ENCODE results near the gene GAS2L1.
"Not testable (repeated sequence)": the region's sequence is repeated elsewhere in the genome, so short reads cannot be mapped to it uniquely, and the experiment has no call there.

The GAS2L1 gene

GRCh38 chr22:29343313-29343805, 36.9 kb downstream of the GAS2L1 start:
- Histone ChIP-seq H3K27me3 (no peaks in the 10 kb centered on the region), H3K36me3 (peaks cover 98% of the 10 kb centered on the region), H3K9me3 (no peaks in the 10 kb centered on the region), H3K4me1 (ENCODE audit: control insufficient read depth in 1 of 2, insufficient read depth in 1 of 2, low read depth in 1 of 2, low read length in 1 of 2) (peaks cover 0 to 9% of the 10 kb centered on the region in 2 experiments), H3K27ac (no peak overlapping the region), H3K4me3 (ENCODE audit: low read depth in 1 of 2, low read length in 1 of 2) (no peak overlapping the region)
- TF ChIP-seq CTCF (IDR thresholded peaks at IDR 0.05), result no peak

- no peaks in the 10 kb centered on the region for H3K9me3 ChIP-seq
- H3K36me3 ChIP-seq, result peaks cover 98% of the 10 kb centered on the region
- H3K4me1 ChIP-seq (ENCODE audit: control insufficient read depth in 1 of 2, insufficient read depth in 1 of 2, low read depth in 1 of 2, low read length in 1 of 2), result peaks cover 0 to 9% of the 10 kb centered on the region in 2 experiments
- no peak for TF ChIP-seq CTCF (IDR thresholded peaks at IDR 0.05)
- H3K27me3 ChIP-seq, result no peaks in the 10 kb centered on the region
- no peak overlapping the region for H3K4me3 ChIP-seq (ENCODE audit: low read depth in 1 of 2, low read length in 1 of 2)
- H3K27ac ChIP-seq, result no peak overlapping the region
These were observed 37.7 kb downstream of the GAS2L1 start for GRCh38 chr22:29344137-29344536.

- not testable (repeated sequence) for H3K4me1 ChIP-seq (ENCODE audit: control insufficient read depth in 1 of 2, insufficient read depth in 1 of 2, low read depth in 1 of 2, low read length in 1 of 2); H3K27ac ChIP-seq; H3K4me3 ChIP-seq (ENCODE audit: low read depth in 1 of 2, low read length in 1 of 2); H3K9me3 ChIP-seq; H3K27me3 ChIP-seq
- peaks cover 98% of the 10 kb centered on the region for H3K36me3 ChIP-seq
These were observed 38.4 kb downstream of the GAS2L1 start for GRCh38 chr22:29344889-29345288.

DNA sequence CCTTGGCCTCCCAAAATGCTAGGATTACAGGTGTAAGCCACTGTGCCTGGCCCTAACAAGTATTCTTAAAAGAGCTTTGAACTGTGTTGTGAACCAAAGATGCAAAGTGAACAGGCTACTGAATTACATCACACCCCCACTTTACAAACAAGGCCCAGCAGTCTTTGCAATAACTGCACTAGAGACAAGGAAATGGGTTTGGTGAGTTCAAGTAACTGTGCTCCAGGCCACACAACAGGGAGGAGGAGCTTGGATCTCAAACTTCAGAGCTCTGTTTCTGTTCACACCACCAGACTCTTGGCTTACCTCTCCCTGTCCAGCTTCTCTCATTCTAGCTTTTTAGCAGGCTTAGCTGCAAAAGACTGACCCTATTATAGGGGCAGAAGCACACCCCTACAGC, 39.5 kb downstream of the GAS2L1 start:
- peaks cover 0 to 9% of the 10 kb centered on the region in 2 experiments for H3K4me1 ChIP-seq (ENCODE audit: control insufficient read depth in 1 of 2, insufficient read depth in 1 of 2, low read depth in 1 of 2, low read length in 1 of 2)
- H3K36me3 ChIP-seq, result peaks cover 98% of the 10 kb centered on the region
- TF ChIP-seq CTCF (IDR thresholded peaks at IDR 0.05), result no peak
- no peak overlapping the region for H3K4me3 ChIP-seq (ENCODE audit: low read depth in 1 of 2, low read length in 1 of 2)
- no peaks in the 10 kb centered on the region for H3K9me3 ChIP-seq
- H3K27me3 ChIP-seq, result no peaks in the 10 kb centered on the region
- no peak overlapping the region for H3K27ac ChIP-seq

GRCh38 chr22:29346659-29347058, 40.2 kb downstream of the GAS2L1 start:
- TF ChIP-seq CTCF (IDR thresholded peaks at IDR 0.05), result no peak
- peaks cover 0 to 9% of the 10 kb centered on the region in 2 experiments for H3K4me1 ChIP-seq (ENCODE audit: control insufficient read depth in 1 of 2, insufficient read depth in 1 of 2, low read depth in 1 of 2, low read length in 1 of 2)
- H3K9me3 ChIP-seq, result no peaks in the 10 kb centered on the region
- H3K27ac ChIP-seq, result no peak overlapping the region
- no peaks in the 10 kb centered on the region for H3K27me3 ChIP-seq
- no peak overlapping the region for H3K4me3 ChIP-seq (ENCODE audit: low read depth in 1 of 2, low read length in 1 of 2)
- H3K36me3 ChIP-seq, result peaks cover 98% of the 10 kb centered on the region

- H3K27ac ChIP-seq, result no peak overlapping the region
- H3K4me3 ChIP-seq (ENCODE audit: low read depth in 1 of 2, low read length in 1 of 2), result no peak overlapping the region
- no peaks in the 10 kb centered on the region for H3K9me3 ChIP-seq
- TF ChIP-seq CTCF (IDR thresholded peaks at IDR 0.05), result no peak
- H3K36me3 ChIP-seq, result peaks cover 98% of the 10 kb centered on the region
- no peaks in the 10 kb centered on the region for H3K4me1 ChIP-seq (ENCODE audit: control insufficient read depth in 1 of 2, insufficient read depth in 1 of 2, low read depth in 1 of 2, low read length in 1 of 2)
- no peaks in the 10 kb centered on the region for H3K27me3 ChIP-seq
These were observed 41.6 kb downstream of the GAS2L1 start for GRCh38 chr22:29348041-29348440.
